CD4-positive, alpha-beta T cell (primary cell): ENCODE measurements around the gene SCAND1. TPM values are rescaled to one million over a fixed set of nuclear protein-coding genes. Genes with fewer than 3 reads are reported as not detected.

Source experiments
- ATAC-seq: fragments of 200-7000 bp; cut with Tn5 transposase; one replicate; pipeline ENCODE4 v1.10.0; 2022; ENCODE audit warnings: mild to moderate bottlenecking; ENCODE audit not compliant: poor library complexity
- CTCF ChIA-PET: fragments of 350-600 bp; sonication (Branson Sonifier 250); formaldehyde crosslinking; loops from one replicate; lab custom pipeline; 2021; ENCODE audit warnings: antibody characterized with exemption, inconsistent platforms; lab: Charles Lee
- POLR2A ChIA-PET: fragments of 350-600 bp; sonication (Branson Sonifier 250); formaldehyde crosslinking; loops from one replicate; lab custom pipeline; 2021; ENCODE audit warnings: antibody characterized with exemption, inconsistent platforms; lab: Charles Lee
- DNase-seq, 14 experiments: peaks; one replicate each; pipeline ENCODE4 v3.0.0-alpha.2; 2013 to 2020; ENCODE audit warnings: mixed read lengths in 2 of 14
- H3K27ac ChIP-seq, 2 donors: one replicate each; pipeline versions ENCODE4 v1.5.1 to v1.7.0; 2013; ENCODE audit warnings: low read length in 2 of 2, low read depth in 1 of 2, mild to moderate bottlenecking in 1 of 2
- H3K27me3 ChIP-seq, 2 experiments: 1 replicate in 1 of 2; 2 replicates in 1 of 2; pipeline versions ENCODE4 v1.6.1 to v1.7.0; 2013; ENCODE audit warnings: low read length in 2 of 2, control low read depth in 1 of 2, mild to moderate bottlenecking in 1 of 2, moderate library complexity in 1 of 2; ENCODE audit not compliant: insufficient read depth in 2 of 2, control insufficient read depth in 1 of 2
- H3K36me3 ChIP-seq: one replicate; pipeline ENCODE4 v1.6.1; 2013; ENCODE audit warnings: low read length, control low read depth; ENCODE audit not compliant: insufficient read depth
- H3K4me1 ChIP-seq: one replicate; pipeline ENCODE4 v1.6.1; 2013; ENCODE audit warnings: low read length, control low read depth; ENCODE audit not compliant: insufficient read depth
- H3K4me3 ChIP-seq: one replicate; pipeline ENCODE4 v1.5.1; 2013; ENCODE audit warnings: mild to moderate bottlenecking, low read length, moderate library complexity
- H3K9me3 ChIP-seq, 2 experiments: 1 replicate in 1 of 2; 2 replicates in 1 of 2; pipeline versions ENCODE4 v1.6.1 to v1.7.0; 2013; ENCODE audit warnings: low read length in 2 of 2, mild to moderate bottlenecking in 2 of 2, control low read depth in 1 of 2, moderate library complexity in 1 of 2; ENCODE audit not compliant: control insufficient read depth in 1 of 2, insufficient read depth in 1 of 2
- H3K27ac Mint-ChIP-seq: one replicate; pipeline ENCODE4 v1.8.0; 2020; ENCODE audit warnings: mixed read lengths
- H3K27me3 Mint-ChIP-seq: one replicate; pipeline ENCODE4 v1.8.0; 2021; ENCODE audit warnings: mixed read lengths
- H3K36me3 Mint-ChIP-seq: one replicate; pipeline ENCODE4 v1.8.0; 2021; ENCODE audit warnings: low read depth, mixed read lengths
- H3K4me1 Mint-ChIP-seq: one replicate; pipeline ENCODE4 v1.8.0; 2021; ENCODE audit warnings: low read depth, mixed read lengths
- H3K4me3 Mint-ChIP-seq: one replicate; pipeline ENCODE4 v1.8.0; 2020; ENCODE audit warnings: mild to moderate bottlenecking, mixed read lengths
- H3K9me3 Mint-ChIP-seq: one replicate; pipeline ENCODE4 v1.8.0; 2020; ENCODE audit warnings: mixed read lengths
- intact Hi-C, 2 experiments: fragments of 100-400 bp; cut with DNase I in 1 of 2; cut with micrococcal nuclease in 1 of 2; formaldehyde crosslinking; loops; one replicate each; pipeline versions ENCODE4 v1.15.1 to v1.9.0; 2023 to 2025; cut with DNase I, micrococcal nuclease
- total RNA-seq, 174 experiments: library from RNA in 2 of 174; stranded (reverse) in 2 of 174; gene quantifications; one replicate each; pipeline ENCODE4 v1.2.3 and lab custom pipeline; 2021 to 2026
- TF ChIP-seq, protein P1 (sequence below): fragments of 200-600 bp; IDR thresholded peaks from one replicate; pipeline ENCODE4 v1.8.0; 2022; ENCODE audit warnings: antibody characterized with exemption, mild to moderate bottlenecking

Gene SCAND1
- total RNA-seq, 2 experiments from 2014 or later, result 77.2 to 82.7 TPM

DNA sequence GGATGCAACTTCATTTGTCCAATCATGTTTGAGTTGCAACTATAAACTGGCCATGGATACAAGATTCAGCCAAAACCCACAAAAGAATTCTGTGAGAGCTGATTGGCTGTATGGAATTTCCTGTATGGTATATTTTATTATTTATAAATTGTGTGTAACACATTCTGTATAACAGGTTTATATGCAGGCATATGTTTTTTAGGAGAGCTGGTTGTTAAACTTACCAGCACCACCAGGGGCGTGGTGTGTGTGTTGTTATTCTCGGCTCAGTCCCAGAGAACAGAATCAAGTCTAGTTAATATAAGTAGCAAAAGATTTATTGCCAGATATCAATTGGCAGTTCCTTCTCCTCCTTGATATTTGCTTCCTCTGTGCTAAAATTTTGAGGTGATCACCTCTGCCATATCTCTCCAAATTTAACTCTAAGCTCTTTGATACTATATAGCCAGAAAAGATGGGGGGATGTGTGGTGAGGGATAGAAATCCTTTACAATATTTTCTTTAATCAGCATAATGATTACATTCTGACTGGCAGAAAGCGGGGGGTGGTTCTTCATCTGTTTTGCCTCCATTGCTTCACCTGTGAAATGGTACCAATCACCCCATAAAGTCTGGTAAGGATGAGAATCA lies 37.0 kb upstream of the SCAND1 start:
- Mint-ChIP-seq H3K9me3 (no peaks in the 10 kb centered on the region), H3K36me3 (no peaks in the 10 kb centered on the region), H3K27me3 (peaks cover 5% of the 10 kb centered on the region), H3K4me1 (no peaks in the 10 kb centered on the region), H3K27ac (no peak overlapping the region), H3K4me3 (no peak overlapping the region)
- ChIA-PET POLR2A (no interaction called here), CTCF (interaction anchor here (0.8 to 4.2 kb wide), 3 partner anchors 52 to 448 kb away, joined by 3 to 81 read pairs (median 4); no protein-coding TSS in a partner anchor)
- H3K36me3 ChIP-seq, result no peaks in the 10 kb centered on the region
- intact Hi-C loops, result no loop called here
- no peaks in the 10 kb centered on the region for H3K9me3 ChIP-seq
- peaks cover 0 to 3% of the 10 kb centered on the region in 2 experiments for H3K27me3 ChIP-seq
- DNase-seq, result peak in 3 of 14 experiments; percentile 9 to 33 (median 11)
- no peak for ATAC-seq
- H3K4me3 ChIP-seq, result no peak overlapping the region
- TF ChIP-seq, protein P1, sequence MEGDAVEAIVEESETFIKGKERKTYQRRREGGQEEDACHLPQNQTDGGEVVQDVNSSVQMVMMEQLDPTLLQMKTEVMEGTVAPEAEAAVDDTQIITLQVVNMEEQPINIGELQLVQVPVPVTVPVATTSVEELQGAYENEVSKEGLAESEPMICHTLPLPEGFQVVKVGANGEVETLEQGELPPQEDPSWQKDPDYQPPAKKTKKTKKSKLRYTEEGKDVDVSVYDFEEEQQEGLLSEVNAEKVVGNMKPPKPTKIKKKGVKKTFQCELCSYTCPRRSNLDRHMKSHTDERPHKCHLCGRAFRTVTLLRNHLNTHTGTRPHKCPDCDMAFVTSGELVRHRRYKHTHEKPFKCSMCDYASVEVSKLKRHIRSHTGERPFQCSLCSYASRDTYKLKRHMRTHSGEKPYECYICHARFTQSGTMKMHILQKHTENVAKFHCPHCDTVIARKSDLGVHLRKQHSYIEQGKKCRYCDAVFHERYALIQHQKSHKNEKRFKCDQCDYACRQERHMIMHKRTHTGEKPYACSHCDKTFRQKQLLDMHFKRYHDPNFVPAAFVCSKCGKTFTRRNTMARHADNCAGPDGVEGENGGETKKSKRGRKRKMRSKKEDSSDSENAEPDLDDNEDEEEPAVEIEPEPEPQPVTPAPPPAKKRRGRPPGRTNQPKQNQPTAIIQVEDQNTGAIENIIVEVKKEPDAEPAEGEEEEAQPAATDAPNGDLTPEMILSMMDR, result peak; percentile 33
- H3K4me1 ChIP-seq, result peaks cover 7% of the 10 kb centered on the region
- H3K27ac ChIP-seq, result no peak overlapping the region

DNA sequence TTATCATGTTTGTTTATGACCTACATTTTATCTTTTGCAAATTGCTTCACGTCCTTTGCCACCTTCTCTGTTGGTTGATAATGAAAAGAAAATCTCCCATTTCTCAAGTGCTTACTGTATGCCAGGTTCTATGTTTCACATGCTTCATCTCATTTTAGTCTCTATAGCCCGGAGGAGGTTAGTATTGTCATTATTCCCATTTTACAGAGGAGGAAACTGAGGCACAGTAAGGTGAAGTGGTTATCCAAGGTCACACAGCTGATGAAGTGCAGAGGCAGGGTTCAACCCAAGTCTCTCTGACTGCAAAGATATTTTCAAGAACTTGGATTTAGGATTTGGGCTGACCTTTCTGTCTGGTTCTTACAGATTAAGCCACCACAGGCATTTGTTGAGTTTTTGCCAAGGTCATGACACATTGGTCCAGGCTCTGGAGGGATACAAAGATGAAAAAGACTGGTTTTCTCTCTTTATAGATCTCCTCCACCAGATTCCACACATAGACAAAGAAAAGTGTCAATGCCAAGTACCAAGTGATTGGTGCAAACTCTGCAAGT lies 34.7 kb upstream of the SCAND1 start:
- TF ChIP-seq, protein P1, result no peak
- Mint-ChIP-seq H3K4me3 (no peak overlapping the region), H3K27me3 (peaks cover 5% of the 10 kb centered on the region), H3K4me1 (no peaks in the 10 kb centered on the region), H3K9me3 (no peaks in the 10 kb centered on the region), H3K36me3 (no peaks in the 10 kb centered on the region), H3K27ac (no peak overlapping the region)
- intact Hi-C loops, result no loop called here
- peaks cover 4% of the 10 kb centered on the region for H3K4me1 ChIP-seq
- no peaks in the 10 kb centered on the region for H3K36me3 ChIP-seq
- peaks cover 0 to 3% of the 10 kb centered on the region in 2 experiments for H3K27me3 ChIP-seq
- H3K9me3 ChIP-seq, result no peaks in the 10 kb centered on the region
- no peak for DNase-seq
- ChIA-PET CTCF (no interaction called here), POLR2A (no interaction called here)
- H3K4me3 ChIP-seq, result no peak overlapping the region
- H3K27ac ChIP-seq, result no peak overlapping the region
- no peak for ATAC-seq

DNA sequence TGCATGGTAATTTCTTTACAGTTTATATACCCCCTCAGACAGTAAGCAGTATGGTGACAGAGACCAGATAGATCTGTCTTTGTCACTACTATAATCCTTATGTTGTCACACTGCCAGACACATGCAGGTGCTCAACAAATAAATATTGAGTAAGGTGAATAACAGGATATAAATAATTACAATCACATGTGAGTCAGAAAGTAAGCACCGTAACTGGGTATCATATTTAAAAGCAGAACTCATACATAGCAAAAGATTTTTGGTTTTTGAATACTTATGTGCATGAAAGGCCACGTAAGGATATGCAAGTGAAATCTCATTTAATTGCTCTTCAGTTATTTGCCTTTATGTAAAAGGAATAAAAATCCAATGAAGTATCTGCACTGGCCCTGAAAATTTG lies 31.5 kb upstream of the SCAND1 start:
- H3K4me3 Mint-ChIP-seq, result no peak overlapping the region
- CTCF ChIA-PET, result interaction anchor here (1.3 kb wide), 1 partner anchor 11 kb away, joined by 3 read pairs; no protein-coding TSS in a partner anchor
- no peak overlapping the region for H3K27ac Mint-ChIP-seq

More for the DNA sequence above, 31.5 kb upstream of the SCAND1 start:
- Histone ChIP-seq H3K9me3 (no peaks in the 10 kb centered on the region), H3K4me1 (no peaks in the 10 kb centered on the region), H3K27me3 (peaks cover 0 to 3% of the 10 kb centered on the region in 2 experiments), H3K27ac (no peak overlapping the region), H3K36me3 (no peaks in the 10 kb centered on the region), H3K4me3 (no peak overlapping the region)
- DNase-seq (no peak), ATAC-seq (no peak)
- intact Hi-C loops, result no loop called here
- Mint-ChIP-seq H3K36me3 (no peaks in the 10 kb centered on the region), H3K27me3 (no peaks in the 10 kb centered on the region), H3K4me1 (no peaks in the 10 kb centered on the region), H3K9me3 (no peaks in the 10 kb centered on the region)
- POLR2A ChIA-PET, result no interaction called here
- TF ChIP-seq, protein P1, result no peak
